ENCODE measurements around the gene FTH1.

Gene FTH1

GRCh38 chr11:61928606-61929005 lies 38.8 kb downstream of the FTH1 start:
- ChIA-PET POLR2A (interaction anchor here (0.9 to 1.1 kb wide), 2 partner anchors 22 to 136 kb away, joined by 3 to 4 read pairs; partner anchors contain the start of genes BEST1 and FEN1), CTCF (interaction anchor here (0.8 to 1.1 kb wide), 2 partner anchors 15 to 30 kb away, joined by 3 read pairs; no protein-coding TSS in a partner anchor)
- TF ChIP-seq PKNOX1 (IDR thresholded peaks at IDR 0.05) (no peak), NFRKB (IDR thresholded peaks at IDR 0.05) (no peak), SUZ12 (IDR thresholded peaks at IDR 0.05) (no peak), CTBP1 (IDR thresholded peaks at IDR 0.05; ENCODE audit: borderline replicate concordance) (no peak), LEF1 (IDR thresholded peaks at IDR 0.05; ENCODE audit: borderline replicate concordance) (no peak), FOXM1 (IDR thresholded peaks at IDR 0.05; ENCODE audit: borderline replicate concordance) (no peak), ZNF384 (IDR thresholded peaks at IDR 0.05) (no peak), FOXK2 (IDR thresholded peaks at IDR 0.05) (no peak), HDGF (IDR thresholded peaks at IDR 0.05; ENCODE audit: borderline replicate concordance) (no peak), L3MBTL2 (conservative IDR thresholded peaks at IDR 0.05) (no peak), SP1 (IDR thresholded peaks at IDR 0.05) (no peak), TARDBP (IDR thresholded peaks at IDR 0.05) (no peak), FOXA1 (IDR thresholded peaks at IDR 0.05) (no peak), BHLHE40 (IDR thresholded peaks at IDR 0.05; ENCODE audit: borderline replicate concordance) (no peak), ELF4 (IDR thresholded peaks at IDR 0.05) (no peak), ARNT (IDR thresholded peaks at IDR 0.05) (no peak)
- DNase-seq (ENCODE audit: extremely low spot score): no peak

GRCh38 chr11:61927501-61927900 lies 39.9 kb downstream of the FTH1 start:
- POLR2A ChIA-PET: no interaction called here
- CTCF ChIA-PET: no interaction called here
- TF ChIP-seq L3MBTL2 (conservative IDR thresholded peaks at IDR 0.05) (no peak), PKNOX1 (IDR thresholded peaks at IDR 0.05) (no peak), ARNT (IDR thresholded peaks at IDR 0.05) (no peak), NFRKB (IDR thresholded peaks at IDR 0.05) (no peak), HDGF (IDR thresholded peaks at IDR 0.05; ENCODE audit: borderline replicate concordance) (no peak), CTBP1 (IDR thresholded peaks at IDR 0.05; ENCODE audit: borderline replicate concordance) (no peak), ZNF384 (IDR thresholded peaks at IDR 0.05) (no peak), FOXM1 (IDR thresholded peaks at IDR 0.05; ENCODE audit: borderline replicate concordance) (no peak), FOXA1 (IDR thresholded peaks at IDR 0.05) (no peak), LEF1 (IDR thresholded peaks at IDR 0.05; ENCODE audit: borderline replicate concordance) (no peak), SP1 (IDR thresholded peaks at IDR 0.05) (no peak), ELF4 (IDR thresholded peaks at IDR 0.05) (no peak), BHLHE40 (IDR thresholded peaks at IDR 0.05; ENCODE audit: borderline replicate concordance) (no peak), TARDBP (IDR thresholded peaks at IDR 0.05) (no peak), SUZ12 (IDR thresholded peaks at IDR 0.05) (no peak), FOXK2 (IDR thresholded peaks at IDR 0.05) (no peak)
- DNase-seq (ENCODE audit: extremely low spot score): no peak

GRCh38 chr11:61926235-61926634 lies 41.2 kb downstream of the FTH1 start:
- CTCF ChIA-PET: no interaction called here
- DNase-seq (ENCODE audit: extremely low spot score): no peak
- TF ChIP-seq SP1 (IDR thresholded peaks at IDR 0.05): no peak
- POLR2A ChIA-PET: interaction anchor here (0.5 to 0.9 kb wide), 2 partner anchors 18 to 37 kb away, joined by 3 read pairs; no protein-coding TSS in a partner anchor

GRCh38 chr11:61925736-61926135 lies 41.7 kb downstream of the FTH1 start:
- ChIA-PET CTCF (no interaction called here), POLR2A (interaction anchor here (0.5 to 0.9 kb wide), 2 partner anchors 18 to 37 kb away, joined by 3 read pairs; no protein-coding TSS in a partner anchor)
- TF ChIP-seq ARNT (IDR thresholded peaks at IDR 0.05) (no peak), L3MBTL2 (conservative IDR thresholded peaks at IDR 0.05) (no peak), ZNF384 (IDR thresholded peaks at IDR 0.05) (no peak)
- DNase-seq (ENCODE audit: extremely low spot score): no peak

GRCh38 chr11:61924064-61924455 lies 43.4 kb downstream of the FTH1 start:
- TF ChIP-seq SP1 (IDR thresholded peaks at IDR 0.05): no peak
- TF ChIP-seq ARNT (IDR thresholded peaks at IDR 0.05): no peak
- TF ChIP-seq FOXK2 (IDR thresholded peaks at IDR 0.05): no peak
- TF ChIP-seq FOXM1 (IDR thresholded peaks at IDR 0.05; ENCODE audit: borderline replicate concordance): no peak
- no peak for TF ChIP-seq SUZ12 (IDR thresholded peaks at IDR 0.05)
- TF ChIP-seq ELF4 (IDR thresholded peaks at IDR 0.05): no peak
- CTCF ChIA-PET: interaction anchor here (2.7 kb wide), 1 partner anchor 26 kb away, joined by 9 read pairs; no protein-coding TSS in a partner anchor
- DNase-seq (ENCODE audit: extremely low spot score): no peak

GRCh38 chr11:61923166-61924063 lies 44.0 kb downstream of the FTH1 start:
- POLR2A ChIA-PET: interaction anchor here (0.6 to 1.3 kb wide), 2 partner anchors 19 to 26 kb away, joined by 3 read pairs; no protein-coding TSS in a partner anchor

More at GRCh38 chr11:61924064-61924455, 43.4 kb downstream of the FTH1 start:
- POLR2A ChIA-PET: no interaction called here

More at GRCh38 chr11:61923166-61924063, 44.0 kb downstream of the FTH1 start:
- TF ChIP-seq SP1 (IDR thresholded peaks at IDR 0.05) (no peak), L3MBTL2 (conservative IDR thresholded peaks at IDR 0.05) (no peak), TARDBP (IDR thresholded peaks at IDR 0.05) (no peak), FOXK2 (IDR thresholded peaks at IDR 0.05) (no peak), ZNF384 (IDR thresholded peaks at IDR 0.05) (no peak), HDGF (IDR thresholded peaks at IDR 0.05; ENCODE audit: borderline replicate concordance) (no peak), FOXA1 (IDR thresholded peaks at IDR 0.05) (no peak), ELF4 (IDR thresholded peaks at IDR 0.05) (no peak), BHLHE40 (IDR thresholded peaks at IDR 0.05; ENCODE audit: borderline replicate concordance) (no peak), FOXM1 (IDR thresholded peaks at IDR 0.05; ENCODE audit: borderline replicate concordance) (no peak), NFRKB (IDR thresholded peaks at IDR 0.05) (no peak), SUZ12 (IDR thresholded peaks at IDR 0.05) (no peak), PKNOX1 (IDR thresholded peaks at IDR 0.05) (no peak)
- CTCF ChIA-PET: interaction anchor here (1.4 to 2.7 kb wide), 2 partner anchors 24 to 25 kb away, joined by 5 to 9 read pairs; no protein-coding TSS in a partner anchor
- no peak for DNase-seq (ENCODE audit: extremely low spot score)

Data from HEK293T (cell line).